Panc1 (cell line): Measurements from ENCODE around the gene IGSF9. TPM values are rescaled to one million over a fixed set of nuclear protein-coding genes. Genes with fewer than 3 reads are reported as not detected.

Experiments
- ATAC-seq: fragments of 200-7000 bp; cut with Tn5 transposase; 2 replicates; pipeline ENCODE4 v1.9.1; 2020; ENCODE audit warnings: mild to moderate bottlenecking, moderate library complexity
- BruUV-seq: library from RNA; stranded (reverse); fragments of 400-500 nt; replicated peaks from 2 replicates; lab custom pipeline; 2021; lab: Mats Ljungman, UMichigan
- CTCF ChIA-PET: fragments of 300-600 bp; sonication (Branson Sonifier 250); formaldehyde crosslinking; loops from one replicate; lab custom pipeline; 2022; ENCODE audit warnings: antibody characterized with exemption; lab: Charles Lee
- POLR2A ChIA-PET: fragments of 300-600 bp; sonication (Branson Sonifier 250); formaldehyde crosslinking; loops from one replicate; lab custom pipeline; 2022; ENCODE audit warnings: antibody characterized with exemption; lab: Charles Lee
- DNase-seq: peaks from one replicate; pipeline ENCODE4 v3.0.0-alpha.2; 2010; ENCODE audit warnings: low read depth, low spot score
- H3K27ac ChIP-seq: 2 replicates; pipeline ENCODE4 v1.5.1; 2011; ENCODE audit warnings: mild to moderate bottlenecking, low read length, inconsistent platforms
- H3K27me3 ChIP-seq: fragments of 200-500 bp; sonication (Bioruptor generic); 2 replicates; pipeline ENCODE4 v1.6.0; 2014; ENCODE audit warnings: low read length, inconsistent platforms; ENCODE audit not compliant: control insufficient read depth, insufficient read depth
- H3K36me3 ChIP-seq: fragments of 200-500 bp; sonication (Bioruptor generic); 2 replicates; pipeline ENCODE4 v1.5.1; 2014; ENCODE audit warnings: inconsistent platforms, mild to moderate bottlenecking, low read length, moderate library complexity; ENCODE audit not compliant: control insufficient read depth, insufficient read depth
- H3K4me1 ChIP-seq: 2 replicates; pipeline ENCODE4 v1.5.1; 2011; ENCODE audit warnings: inconsistent platforms, mild to moderate bottlenecking, low read length, moderate library complexity; ENCODE audit not compliant: control insufficient read depth, insufficient read depth
- H3K4me3 ChIP-seq, 2 experiments: 2 replicates each; pipeline ENCODE4 v1.5.1; 2011 to 2012; ENCODE audit warnings: low read depth in 2 of 2, low read length in 2 of 2, mild to moderate bottlenecking in 2 of 2, inconsistent platforms in 1 of 2, moderate library complexity in 1 of 2
- H3K9me3 ChIP-seq: fragments of 200-500 bp; sonication (Bioruptor generic); 2 replicates; pipeline ENCODE4 v1.5.1; 2014; ENCODE audit warnings: low read depth, mild to moderate bottlenecking, inconsistent platforms, low read length, moderate library complexity; ENCODE audit not compliant: control insufficient read depth, insufficient read depth
- CTCF ChIP-seq: fragments of 450-650 bp; IDR thresholded peaks from 2 replicates; pipeline ENCODE4 v1.5.1; 2017; ENCODE audit warnings: mild to moderate bottlenecking
- POLR2AphosphoS5 ChIP-seq: IDR thresholded peaks from 2 replicates; pipeline ENCODE4 v1.6.1; 2012; ENCODE audit warnings: mild to moderate bottlenecking, low read depth, low read length, moderate library complexity
- REST ChIP-seq, 2 experiments: IDR thresholded peaks; 2 replicates each; pipeline ENCODE4 v1.6.1; 2011 to 2012; ENCODE audit warnings: low read depth in 2 of 2, control low read depth in 1 of 2, low read length in 1 of 2, mild to moderate bottlenecking in 1 of 2, moderate library complexity in 1 of 2; ENCODE audit not compliant: insufficient read depth in 1 of 2
- SIN3A ChIP-seq: IDR thresholded peaks from 2 replicates; pipeline ENCODE4 v1.6.1; 2012; ENCODE audit warnings: low read depth, mild to moderate bottlenecking, low read length, moderate library complexity, borderline replicate concordance; ENCODE audit not compliant: insufficient read depth
- TCF7L2 ChIP-seq: IDR thresholded peaks from 2 replicates; pipeline ENCODE4 v1.6.1; 2011; ENCODE audit warnings: mild to moderate bottlenecking, low read depth, low read length, inconsistent platforms
- in situ Hi-C: cut with HindIII; loops from 2 replicates; pipeline ENCODE4 v1.10.0; 2016; ENCODE audit warnings: low sequenced_read_pairs, low pct_unique_long_range_greater_than_20kb
- intact Hi-C: fragments of 100-400 bp; cut with micrococcal nuclease; formaldehyde crosslinking; loops from one replicate; pipeline ENCODE4 v1.10.0; 2022; ENCODE audit not compliant: unreplicated experiment
- total RNA-seq: library from RNA; stranded (reverse); gene quantifications from one replicate; pipeline ENCODE4 v1.2.1, GENCODE V29; 2021; ENCODE audit not compliant: unreplicated experiment

The IGSF9 gene
- total RNA-seq, 1 experiment from 2014 or later = 0.51 TPM

DNA sequence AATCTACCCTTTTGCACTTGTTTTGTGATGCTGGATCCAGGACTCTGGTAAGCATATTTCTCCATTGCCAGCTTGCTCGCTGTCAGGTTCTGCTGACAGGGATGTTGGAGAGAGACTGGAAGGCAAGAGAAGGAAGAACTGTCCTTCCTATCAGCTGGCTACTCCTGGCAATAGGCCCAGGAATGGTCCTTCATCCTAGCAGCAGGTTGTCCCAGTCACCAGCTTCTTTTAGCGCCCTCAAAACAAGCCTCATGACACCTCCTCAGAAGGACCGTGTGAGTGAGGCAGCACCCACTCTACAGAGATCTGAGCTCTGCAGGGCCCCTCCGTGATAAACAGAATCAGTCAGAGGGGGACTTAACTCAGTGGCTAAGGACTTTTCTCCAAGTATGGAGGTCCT lies 41.8 kb upstream of the IGSF9 start:
- no peak for ATAC-seq
- no peak for DNase-seq
- CTCF ChIA-PET = no interaction called here
- no peak overlapping the region for H3K27ac ChIP-seq
- peaks cover 10% of the 10 kb centered on the region for H3K27me3 ChIP-seq
- intact Hi-C loops (no loop called here), in situ Hi-C loops (no loop called here)
- no TSS peak for BruUV-seq
- POLR2A ChIA-PET = no interaction called here
- no peak overlapping the region for H3K4me3 ChIP-seq
- no peaks in the 10 kb centered on the region for H3K4me1 ChIP-seq
- H3K9me3 ChIP-seq = no peaks in the 10 kb centered on the region
- TF ChIP-seq POLR2AphosphoS5 (no peak), TCF7L2 (no peak), REST (IDR thresholded peaks at IDR 0.05; ENCODE audit: insufficient read depth in 1 of 2, low read depth in 2 of 2, low read length in 1 of 2) (no peak), SIN3A (no peak)
- no peaks in the 10 kb centered on the region for H3K36me3 ChIP-seq

- TF ChIP-seq SIN3A = no peak
- TF ChIP-seq TCF7L2 = no peak
- TF ChIP-seq POLR2AphosphoS5 = no peak
- TF ChIP-seq CTCF = no peak
- TF ChIP-seq REST (IDR thresholded peaks at IDR 0.05; ENCODE audit: insufficient read depth in 1 of 2, low read depth in 2 of 2, low read length in 1 of 2) = no peak
- no peak for ATAC-seq
Observed at GRCh38 chr1:159986531-159986930, 41.1 kb upstream of the IGSF9 start.

More at GRCh38 chr1:159986531-159986930, 41.1 kb upstream of the IGSF9 start:
- Histone ChIP-seq H3K27ac (no peak overlapping the region), H3K36me3 (no peaks in the 10 kb centered on the region), H3K4me1 (no peaks in the 10 kb centered on the region), H3K9me3 (no peaks in the 10 kb centered on the region), H3K4me3 (no peak overlapping the region), H3K27me3 (peaks cover 10% of the 10 kb centered on the region)
- intact Hi-C loops (no loop called here), in situ Hi-C loops (no loop called here)
- CTCF ChIA-PET = no interaction called here
- no peak for DNase-seq
- BruUV-seq = no TSS peak
- POLR2A ChIA-PET = no interaction called here
